ENCODE results near the gene AKAP10.

DNA sequence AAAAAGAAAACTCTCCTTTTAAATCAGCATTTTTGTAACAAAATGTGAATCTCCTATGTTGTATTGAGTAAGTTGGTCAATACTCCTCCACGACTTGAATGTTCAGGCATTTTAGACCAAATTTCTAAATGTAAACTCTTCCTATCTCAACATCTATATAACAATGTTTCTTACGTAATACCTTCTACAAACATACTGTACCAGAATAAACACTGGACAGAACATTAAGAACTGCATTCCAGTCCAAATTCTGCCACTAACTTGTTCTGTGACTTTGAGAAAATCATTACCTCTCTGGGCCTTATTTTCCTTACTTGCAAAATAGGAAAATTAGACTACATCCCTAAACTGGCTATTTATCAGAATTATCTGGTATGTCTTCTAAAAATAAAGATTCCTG is 40.1 kb downstream of the AKAP10 start:
- TF ChIP-seq NFRKB (IDR thresholded peaks at IDR 0.05) (no peak), FOXA1 (IDR thresholded peaks at IDR 0.05) (no peak), CTBP1 (IDR thresholded peaks at IDR 0.05; ENCODE audit: borderline replicate concordance) (no peak), SP1 (IDR thresholded peaks at IDR 0.05) (no peak), LEF1 (IDR thresholded peaks at IDR 0.05; ENCODE audit: borderline replicate concordance) (no peak), SUZ12 (IDR thresholded peaks at IDR 0.05) (no peak)

All from HEK293T (cell line).